Calu3 (cell line): ENCODE measurements around the gene XYLT2. TPM values are rescaled to one million over a fixed set of nuclear protein-coding genes. Genes with fewer than 3 reads are reported as not detected.

Source experiments
- BruUV-seq: library from RNA; stranded (reverse); fragments of 400-500 nt; replicated peaks from 2 replicates; lab custom pipeline; 2021; lab: Mats Ljungman, UMichigan
- CTCF ChIA-PET: fragments of 300-600 bp; sonication (Branson Sonifier 250); formaldehyde crosslinking; loops from one replicate; lab custom pipeline; 2022; ENCODE audit warnings: antibody characterized with exemption; lab: Charles Lee
- DNase-seq: peaks from one replicate; pipeline ENCODE4 v3.0.0; 2022
- H3K27ac Mint-ChIP-seq: one replicate; pipeline ENCODE4 v1.8.0; 2022; ENCODE audit warnings: mixed read lengths; ENCODE audit not compliant: unreplicated experiment
- H3K27me3 Mint-ChIP-seq: one replicate; pipeline ENCODE4 v1.8.0; 2022; ENCODE audit warnings: mixed read lengths; ENCODE audit not compliant: unreplicated experiment
- H3K36me3 Mint-ChIP-seq: one replicate; pipeline ENCODE4 v1.8.0; 2022; ENCODE audit warnings: mild to moderate bottlenecking, moderate library complexity, mixed read lengths; ENCODE audit not compliant: insufficient read depth, unreplicated experiment
- H3K4me1 Mint-ChIP-seq: one replicate; pipeline ENCODE4 v1.8.0; 2022; ENCODE audit warnings: mild to moderate bottlenecking, low read depth, mixed read lengths; ENCODE audit not compliant: unreplicated experiment
- H3K4me3 Mint-ChIP-seq: one replicate; pipeline ENCODE4 v1.8.0; 2022; ENCODE audit warnings: mild to moderate bottlenecking, low read depth, moderate library complexity, mixed read lengths; ENCODE audit not compliant: unreplicated experiment
- H3K9me3 Mint-ChIP-seq: one replicate; pipeline ENCODE4 v1.8.0; 2022; ENCODE audit warnings: low read depth, mixed read lengths; ENCODE audit not compliant: unreplicated experiment
- intact Hi-C: fragments of 100-400 bp; cut with micrococcal nuclease; formaldehyde crosslinking; loops from one replicate; pipeline ENCODE4 v1.10.0; 2022; ENCODE audit not compliant: unreplicated experiment
- total RNA-seq: library from RNA; stranded (reverse); gene quantifications from 2 replicates; pipeline ENCODE4 v1.2.3, GENCODE V29; 2022
- TF ChIP-seq, protein P1 (sequence below): fragments of 200-600 bp; IDR thresholded peaks from one replicate; pipeline ENCODE4 v1.8.0; 2022; ENCODE audit warnings: antibody characterized with exemption; ENCODE audit not compliant: unreplicated experiment

XYLT2 gene
- total RNA-seq, 1 experiment from 2014 or later = 44.3 TPM

DNA sequence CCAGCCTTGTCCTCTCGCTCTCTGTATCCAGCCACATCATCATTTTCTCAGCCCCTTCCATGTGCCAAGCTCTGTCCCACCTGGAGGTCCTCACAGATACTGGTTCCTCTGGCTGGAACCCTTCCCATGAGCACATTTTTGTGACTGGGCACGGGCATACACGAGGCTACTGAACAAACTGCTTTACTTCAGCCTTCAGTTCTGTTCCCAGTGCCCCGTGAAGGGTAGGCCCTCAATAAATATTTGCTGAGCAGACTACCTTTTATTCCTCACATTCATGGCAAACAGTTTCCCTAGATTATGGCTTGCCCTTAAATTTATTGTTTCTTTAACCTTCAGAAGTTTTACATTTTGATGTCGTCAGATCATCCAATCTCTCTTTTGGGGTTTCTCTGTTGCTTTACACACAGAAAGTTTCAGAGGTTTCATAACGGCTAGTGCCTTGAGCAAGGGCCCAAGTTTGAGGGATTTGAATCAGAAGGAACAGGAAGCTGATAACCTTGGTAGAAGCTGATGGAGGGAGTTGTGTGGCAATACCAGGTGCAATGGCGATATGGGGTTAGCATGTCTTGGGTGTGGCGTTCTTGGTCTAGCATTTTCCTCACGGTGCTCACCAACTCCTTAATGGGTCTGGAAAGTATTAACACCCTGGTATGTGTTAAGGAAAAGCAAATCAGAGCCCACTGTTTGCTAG lies 43.9 kb upstream of the XYLT2 start:
- CTCF ChIA-PET = interaction anchor here (0.9 to 1.9 kb wide), 2 partner anchors 10 to 102 kb away, joined by 5 to 8 read pairs; no protein-coding TSS in a partner anchor

DNA sequence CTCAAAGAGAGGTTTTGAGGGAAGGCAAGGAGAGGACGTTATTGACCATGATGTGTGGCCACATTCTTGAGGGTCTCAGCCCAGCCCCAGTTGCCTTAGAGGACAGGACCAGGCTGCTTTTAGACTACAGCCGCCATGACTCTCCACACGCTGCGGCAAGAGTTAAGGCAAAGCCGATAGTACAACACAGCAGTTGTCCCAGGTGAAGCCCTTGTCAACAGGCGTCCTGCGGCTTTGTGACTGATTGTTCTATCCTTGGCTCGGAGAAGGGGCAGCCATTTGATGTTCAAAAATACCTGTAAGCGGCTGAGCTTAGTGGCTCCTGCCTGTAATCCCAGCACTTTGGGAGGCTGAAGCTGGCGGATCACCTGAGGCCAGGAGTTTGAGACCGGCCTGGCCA lies 42.9 kb upstream of the XYLT2 start:
- TF ChIP-seq, protein P1, sequence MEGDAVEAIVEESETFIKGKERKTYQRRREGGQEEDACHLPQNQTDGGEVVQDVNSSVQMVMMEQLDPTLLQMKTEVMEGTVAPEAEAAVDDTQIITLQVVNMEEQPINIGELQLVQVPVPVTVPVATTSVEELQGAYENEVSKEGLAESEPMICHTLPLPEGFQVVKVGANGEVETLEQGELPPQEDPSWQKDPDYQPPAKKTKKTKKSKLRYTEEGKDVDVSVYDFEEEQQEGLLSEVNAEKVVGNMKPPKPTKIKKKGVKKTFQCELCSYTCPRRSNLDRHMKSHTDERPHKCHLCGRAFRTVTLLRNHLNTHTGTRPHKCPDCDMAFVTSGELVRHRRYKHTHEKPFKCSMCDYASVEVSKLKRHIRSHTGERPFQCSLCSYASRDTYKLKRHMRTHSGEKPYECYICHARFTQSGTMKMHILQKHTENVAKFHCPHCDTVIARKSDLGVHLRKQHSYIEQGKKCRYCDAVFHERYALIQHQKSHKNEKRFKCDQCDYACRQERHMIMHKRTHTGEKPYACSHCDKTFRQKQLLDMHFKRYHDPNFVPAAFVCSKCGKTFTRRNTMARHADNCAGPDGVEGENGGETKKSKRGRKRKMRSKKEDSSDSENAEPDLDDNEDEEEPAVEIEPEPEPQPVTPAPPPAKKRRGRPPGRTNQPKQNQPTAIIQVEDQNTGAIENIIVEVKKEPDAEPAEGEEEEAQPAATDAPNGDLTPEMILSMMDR = no peak
- CTCF ChIA-PET = interaction anchor here (0.9 to 1.9 kb wide), 2 partner anchors 9 to 103 kb away, joined by 5 to 8 read pairs; no protein-coding TSS in a partner anchor
- Mint-ChIP-seq H3K27ac (no peak overlapping the region), H3K4me1 (no peaks in the 10 kb centered on the region), H3K27me3 (peaks cover 67% of the 10 kb centered on the region), H3K36me3 (no peaks in the 10 kb centered on the region), H3K4me3 (no peak overlapping the region), H3K9me3 (no peaks in the 10 kb centered on the region)
- no peak for DNase-seq
- BruUV-seq = no TSS peak
- intact Hi-C loops = no loop called here

More for the DNA sequence above, 43.9 kb upstream of the XYLT2 start:
- H3K9me3 Mint-ChIP-seq = no peaks in the 10 kb centered on the region
- TF ChIP-seq, protein P1 = no peak
- H3K36me3 Mint-ChIP-seq = no peaks in the 10 kb centered on the region
- DNase-seq = no peak
- no peak overlapping the region for H3K4me3 Mint-ChIP-seq
- H3K27ac Mint-ChIP-seq = no peak overlapping the region
- intact Hi-C loops = no loop called here
- no peaks in the 10 kb centered on the region for H3K4me1 Mint-ChIP-seq
- H3K27me3 Mint-ChIP-seq = peaks cover 67% of the 10 kb centered on the region
- BruUV-seq = no TSS peak

DNA sequence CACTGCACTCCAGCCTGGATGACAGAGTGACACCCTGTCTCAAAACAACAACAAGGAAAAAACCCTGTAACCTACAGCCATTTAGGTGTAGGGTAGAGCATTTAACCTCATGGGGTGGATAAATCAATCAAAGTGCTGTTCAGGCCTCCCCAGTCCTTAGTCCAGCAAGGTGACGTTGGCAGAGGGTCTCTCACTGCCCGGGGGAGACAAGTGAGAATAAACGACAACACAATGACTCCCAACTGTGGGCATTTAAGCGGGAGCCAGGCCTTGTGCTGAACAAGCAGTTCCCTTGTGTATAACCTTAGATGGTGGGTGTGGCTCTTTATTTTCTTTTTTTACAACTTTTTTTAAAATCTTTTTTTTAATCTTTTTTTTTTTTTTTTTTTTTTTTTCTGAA lies 42.3 kb upstream of the XYLT2 start:
- intact Hi-C loops = no loop called here
- no peak overlapping the region for H3K27ac Mint-ChIP-seq
- TF ChIP-seq, protein P1 = no peak
- no peaks in the 10 kb centered on the region for H3K36me3 Mint-ChIP-seq
- no peak overlapping the region for H3K4me3 Mint-ChIP-seq
- H3K9me3 Mint-ChIP-seq = no peaks in the 10 kb centered on the region
- no peaks in the 10 kb centered on the region for H3K4me1 Mint-ChIP-seq
- DNase-seq = no peak
- CTCF ChIA-PET = no interaction called here
- peaks cover 67% of the 10 kb centered on the region for H3K27me3 Mint-ChIP-seq
- BruUV-seq = no TSS peak

DNA sequence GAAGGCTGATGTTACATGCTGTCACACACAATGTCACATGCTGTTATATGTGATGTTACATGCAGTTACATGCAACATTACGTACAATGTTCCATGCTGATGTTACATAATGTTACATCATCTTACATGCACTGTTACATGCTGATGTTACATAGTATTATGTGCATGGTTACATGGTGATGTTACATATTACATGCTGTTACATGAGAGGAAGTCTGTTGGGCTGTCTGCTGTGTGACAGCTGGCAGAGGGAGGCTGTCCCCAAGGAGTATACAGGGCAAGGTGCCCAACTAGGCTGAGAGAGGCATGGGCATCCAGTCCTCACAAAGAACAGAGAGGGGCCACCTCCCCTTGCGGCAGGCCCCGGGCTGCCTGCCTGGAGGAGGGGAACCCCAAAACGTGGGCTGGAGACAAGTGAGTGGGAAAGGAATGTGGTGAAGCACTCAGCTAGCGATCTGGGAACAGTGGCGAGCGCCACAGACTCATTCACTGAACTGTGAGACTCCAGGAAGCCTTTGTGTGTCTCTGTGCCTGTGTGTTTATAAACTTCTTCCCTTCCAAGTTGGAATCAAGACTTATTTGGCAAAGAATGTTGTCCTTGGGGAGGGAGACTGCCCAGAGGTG lies 41.0 kb upstream of the XYLT2 start:
- Mint-ChIP-seq H3K36me3 (no peaks in the 10 kb centered on the region), H3K4me1 (no peaks in the 10 kb centered on the region), H3K9me3 (no peaks in the 10 kb centered on the region), H3K27ac (no peak overlapping the region), H3K4me3 (no peak overlapping the region), H3K27me3 (peaks cover 65% of the 10 kb centered on the region)
- no TSS peak for BruUV-seq
- CTCF ChIA-PET = no interaction called here
- no peak for DNase-seq
- intact Hi-C loops = no loop called here
- TF ChIP-seq, protein P1 = no peak
